HG02885 (cell line): ENCODE measurements around the gene TSC2.
"Not testable (repeated sequence)": the region's sequence is repeated elsewhere in the genome, so short reads cannot be mapped to it uniquely, and the experiment has no call there.

ENCODE experiments used
- ATAC-seq: cut with Tn5 transposase; IDR thresholded peaks from one replicate; pipeline ENCODE4 v1.9.1; 2021; ENCODE audit warnings: mild to moderate bottlenecking; ENCODE audit not compliant: unreplicated experiment, poor library complexity

TSC2 gene

DNA sequence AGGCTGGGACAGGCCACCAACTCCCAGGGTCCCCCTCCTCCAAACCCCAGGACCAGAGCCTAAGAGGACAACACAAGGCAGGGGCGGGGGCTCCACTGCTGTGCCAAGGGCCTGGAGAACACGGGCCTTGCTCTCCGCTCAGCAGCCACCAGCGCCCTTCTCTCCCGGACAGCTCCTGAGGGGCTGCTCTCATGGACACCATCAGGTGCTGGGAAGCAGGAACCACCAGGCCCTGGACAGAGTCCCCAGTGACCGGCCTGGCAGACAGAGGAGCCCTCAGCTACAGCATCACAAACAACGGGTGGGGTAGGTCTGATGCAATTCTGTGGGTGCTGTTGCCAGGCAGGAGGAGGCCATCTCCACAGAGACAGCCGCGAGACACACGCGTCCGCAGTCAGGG is 86.0 kb downstream of the TSC2 start:
- ATAC-seq, result not testable (repeated sequence)

DNA sequence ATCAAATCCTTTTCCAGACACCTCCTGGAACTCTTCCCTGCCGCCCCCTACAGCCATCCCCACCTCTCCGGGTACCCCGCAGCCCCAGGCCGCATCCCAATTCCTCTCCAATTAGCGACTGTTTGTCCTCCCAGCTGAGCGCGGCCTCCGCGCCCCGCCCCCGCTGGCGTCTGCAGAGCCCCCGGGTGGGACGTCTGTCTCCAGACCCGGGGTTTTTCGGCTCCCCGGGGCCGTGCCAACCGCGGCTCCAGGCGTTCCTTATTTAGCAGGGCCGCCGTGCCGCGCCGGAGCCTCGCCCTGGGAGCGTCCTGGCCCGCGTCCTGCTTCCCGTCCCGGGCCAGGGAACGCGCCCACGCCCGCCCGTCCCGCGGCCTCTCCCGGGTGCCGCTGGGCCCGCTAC is 87.3 kb downstream of the TSC2 start:
- not testable (repeated sequence) for ATAC-seq

DNA sequence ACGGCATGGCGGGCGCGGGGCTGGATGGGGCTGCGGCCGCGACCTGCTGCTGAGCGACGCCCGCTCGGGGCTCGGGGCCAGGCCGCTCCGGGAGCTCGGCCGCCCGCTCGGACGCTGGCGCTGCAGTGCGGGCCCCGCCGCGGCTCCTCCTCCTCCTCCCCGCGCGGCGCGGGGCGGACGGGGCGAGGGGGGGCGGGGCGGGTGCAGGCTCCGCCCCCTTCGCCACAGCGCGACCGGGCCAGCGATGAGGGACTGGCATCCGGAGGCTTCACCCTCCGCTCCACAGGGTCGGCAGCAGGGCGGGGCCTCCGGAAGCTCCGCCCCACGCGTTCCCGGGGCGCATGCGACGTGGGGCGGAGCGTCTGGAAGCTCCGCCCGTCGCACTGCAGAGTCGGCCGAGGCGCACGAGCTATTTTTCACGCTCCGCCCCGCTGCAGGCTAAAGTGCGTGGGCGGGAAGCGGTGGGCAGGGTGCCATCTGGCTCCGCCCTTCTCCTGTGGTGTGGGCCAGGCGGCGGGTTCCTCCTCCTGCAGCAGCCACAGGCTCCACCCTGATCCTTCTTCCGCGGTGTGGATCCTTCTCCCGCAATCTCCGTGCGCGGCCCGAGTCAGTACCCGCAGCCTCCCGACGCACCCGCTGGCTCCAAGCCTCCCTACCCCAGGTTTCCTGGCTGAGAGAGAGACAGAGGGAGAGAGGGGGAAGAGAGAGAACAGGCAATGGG is 88.1 kb downstream of the TSC2 start, which contains the start of gene PKD1:
PKD1 (minus strand) TSS at position 129 of the 721 bp plus-strand sequence. CDS start 209 bp downstream, outside the sequence.
- ATAC-seq, result peak; percentile 40
